PFSK-1 (cell line): Measurements from ENCODE around the gene MRPL11.

Experiments used
- POLR2AphosphoS5 ChIP-seq: IDR thresholded peaks from 2 replicates; pipeline ENCODE4 v1.6.1; 2012; ENCODE audit warnings: low read depth, mild to moderate bottlenecking, control low read depth, low read length, moderate library complexity
- SIN3A ChIP-seq: IDR thresholded peaks from 2 replicates; pipeline ENCODE4 v1.6.1; 2012; ENCODE audit warnings: mild to moderate bottlenecking, low read length, moderate library complexity, borderline replicate concordance; ENCODE audit not compliant: insufficient read depth
- TAF1 ChIP-seq: IDR thresholded peaks from 2 replicates; pipeline ENCODE4 v1.6.1; 2012; ENCODE audit warnings: low read length, control low read depth, borderline replicate concordance; ENCODE audit not compliant: insufficient read depth
- TF ChIP-seq, protein P1 (sequence below), 2 experiments: IDR thresholded peaks; 2 replicates each; pipeline versions ENCODE4 v1.6.1 to v1.8.0; 2011 to 2012; ENCODE audit warnings: low read depth in 2 of 2, low read length in 2 of 2, control low read depth in 1 of 2, inconsistent platforms in 1 of 2, mild to moderate bottlenecking in 1 of 2, moderate library complexity in 1 of 2; ENCODE audit not compliant: insufficient read depth in 1 of 2

DNA sequence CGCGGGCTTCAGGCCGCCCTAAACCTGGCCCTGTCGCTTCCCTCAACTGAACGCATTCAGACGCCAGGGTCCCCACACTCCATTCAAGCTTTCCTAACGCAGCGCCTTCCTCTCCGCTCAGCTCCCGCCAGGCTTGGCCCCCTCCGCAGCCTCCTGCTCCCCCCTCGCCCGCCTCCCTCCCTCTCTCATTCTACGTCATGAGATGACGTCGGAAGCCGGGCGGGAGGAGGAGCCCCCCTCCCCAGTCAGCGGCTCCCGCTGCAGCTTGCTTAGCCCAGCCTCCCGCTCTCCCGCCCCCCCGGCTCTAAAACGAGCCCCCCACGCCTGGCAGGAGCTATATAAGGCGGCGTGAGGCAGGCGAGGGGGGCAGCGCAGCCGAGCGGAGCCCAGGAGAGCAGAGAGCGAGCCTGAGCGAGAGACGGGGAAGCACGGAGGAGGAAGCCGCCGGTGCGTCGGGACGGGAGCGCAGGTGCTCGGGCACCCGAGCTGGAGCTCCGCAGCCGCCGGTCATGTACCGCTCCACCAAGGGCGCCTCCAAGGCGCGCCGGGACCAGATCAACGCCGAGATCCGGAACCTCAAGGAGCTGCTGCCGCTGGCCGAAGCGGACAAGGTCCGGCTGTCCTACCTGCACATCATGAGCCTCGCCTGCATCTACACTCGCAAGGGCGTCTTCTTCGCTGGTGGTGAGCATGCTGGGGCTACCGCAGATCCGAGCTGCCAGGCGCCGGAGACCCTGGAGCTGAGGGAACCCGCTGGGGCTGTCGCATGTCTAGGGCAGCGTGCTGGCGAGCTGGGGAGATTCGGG is 17.8 kb downstream of the MRPL11 start, which contains the start of gene NPAS4:
- TF ChIP-seq POLR2AphosphoS5 (no peak), TAF1 (no peak), SIN3A (no peak)
- TF ChIP-seq, protein P1, sequence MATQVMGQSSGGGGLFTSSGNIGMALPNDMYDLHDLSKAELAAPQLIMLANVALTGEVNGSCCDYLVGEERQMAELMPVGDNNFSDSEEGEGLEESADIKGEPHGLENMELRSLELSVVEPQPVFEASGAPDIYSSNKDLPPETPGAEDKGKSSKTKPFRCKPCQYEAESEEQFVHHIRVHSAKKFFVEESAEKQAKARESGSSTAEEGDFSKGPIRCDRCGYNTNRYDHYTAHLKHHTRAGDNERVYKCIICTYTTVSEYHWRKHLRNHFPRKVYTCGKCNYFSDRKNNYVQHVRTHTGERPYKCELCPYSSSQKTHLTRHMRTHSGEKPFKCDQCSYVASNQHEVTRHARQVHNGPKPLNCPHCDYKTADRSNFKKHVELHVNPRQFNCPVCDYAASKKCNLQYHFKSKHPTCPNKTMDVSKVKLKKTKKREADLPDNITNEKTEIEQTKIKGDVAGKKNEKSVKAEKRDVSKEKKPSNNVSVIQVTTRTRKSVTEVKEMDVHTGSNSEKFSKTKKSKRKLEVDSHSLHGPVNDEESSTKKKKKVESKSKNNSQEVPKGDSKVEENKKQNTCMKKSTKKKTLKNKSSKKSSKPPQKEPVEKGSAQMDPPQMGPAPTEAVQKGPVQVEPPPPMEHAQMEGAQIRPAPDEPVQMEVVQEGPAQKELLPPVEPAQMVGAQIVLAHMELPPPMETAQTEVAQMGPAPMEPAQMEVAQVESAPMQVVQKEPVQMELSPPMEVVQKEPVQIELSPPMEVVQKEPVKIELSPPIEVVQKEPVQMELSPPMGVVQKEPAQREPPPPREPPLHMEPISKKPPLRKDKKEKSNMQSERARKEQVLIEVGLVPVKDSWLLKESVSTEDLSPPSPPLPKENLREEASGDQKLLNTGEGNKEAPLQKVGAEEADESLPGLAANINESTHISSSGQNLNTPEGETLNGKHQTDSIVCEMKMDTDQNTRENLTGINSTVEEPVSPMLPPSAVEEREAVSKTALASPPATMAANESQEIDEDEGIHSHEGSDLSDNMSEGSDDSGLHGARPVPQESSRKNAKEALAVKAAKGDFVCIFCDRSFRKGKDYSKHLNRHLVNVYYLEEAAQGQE (IDR thresholded peaks at IDR 0.05; ENCODE audit: insufficient read depth in 1 of 2, low read depth in 2 of 2, low read length in 2 of 2) = no peak
